CD4-positive, alpha-beta T cell treated with Interferon gamma for 1 hour (primary cell): ENCODE results near the gene ZRANB2.

Experiments
- DNase-seq: peaks from one replicate; pipeline ENCODE4 v3.0.0-alpha.2; 2020

The ZRANB2 gene

DNA sequence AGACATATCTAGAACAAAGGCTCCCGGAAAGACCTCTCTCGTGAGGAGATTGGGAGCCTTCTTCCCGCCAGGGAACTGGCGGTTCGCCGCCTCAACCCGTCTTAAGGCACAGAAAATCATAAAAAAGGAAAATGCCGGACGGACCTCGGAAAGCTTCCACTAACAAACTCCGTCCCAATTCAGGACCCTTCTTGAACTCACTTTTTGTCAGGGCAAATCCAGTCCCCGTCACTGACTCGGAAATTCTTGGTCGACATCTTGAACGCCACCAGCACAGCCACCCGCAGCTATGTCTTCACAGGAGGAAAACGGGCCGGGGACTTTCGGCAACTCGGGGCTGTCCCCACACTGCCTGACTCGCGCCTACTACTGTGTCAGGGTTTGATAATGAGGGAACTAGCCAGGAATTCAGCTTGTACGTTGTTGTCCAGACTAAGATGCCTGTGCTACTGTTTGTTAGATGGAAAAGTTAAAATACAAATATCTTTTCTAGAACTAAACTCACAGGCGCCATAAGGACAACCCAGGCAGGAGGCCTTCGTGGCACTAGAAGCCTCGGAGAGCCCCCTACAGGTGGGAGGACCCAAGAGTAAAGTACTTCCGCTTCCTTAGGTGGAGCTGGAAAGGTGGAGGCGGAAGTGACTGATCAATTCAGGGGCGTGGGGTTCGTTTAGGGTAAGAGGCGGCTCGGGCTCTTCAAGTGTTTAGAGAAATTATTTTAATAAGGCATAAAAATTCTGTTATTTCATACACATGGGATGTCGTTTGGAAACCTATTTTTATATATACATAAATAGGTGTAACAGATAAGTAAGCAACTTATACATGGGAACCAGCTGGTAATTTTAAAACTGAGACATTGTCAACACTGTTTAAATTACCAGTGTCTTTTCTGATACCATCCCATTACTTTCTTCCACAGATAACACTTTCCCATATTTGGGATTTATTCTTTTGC is at the start of gene ZRANB2:
ZRANB2 (minus strand) TSS at position 297 of the 958 bp plus-strand sequence; CDS start at position 257, 40 bp downstream.
- DNase-seq: peak; percentile 93

- DNase-seq: no peak
Observed at GRCh38 chr1:71128060-71128459, 47.2 kb upstream of the ZRANB2 start.

- no peak for DNase-seq
Observed at GRCh38 chr1:71118086-71118485, 37.3 kb upstream of the ZRANB2 start.

DNA sequence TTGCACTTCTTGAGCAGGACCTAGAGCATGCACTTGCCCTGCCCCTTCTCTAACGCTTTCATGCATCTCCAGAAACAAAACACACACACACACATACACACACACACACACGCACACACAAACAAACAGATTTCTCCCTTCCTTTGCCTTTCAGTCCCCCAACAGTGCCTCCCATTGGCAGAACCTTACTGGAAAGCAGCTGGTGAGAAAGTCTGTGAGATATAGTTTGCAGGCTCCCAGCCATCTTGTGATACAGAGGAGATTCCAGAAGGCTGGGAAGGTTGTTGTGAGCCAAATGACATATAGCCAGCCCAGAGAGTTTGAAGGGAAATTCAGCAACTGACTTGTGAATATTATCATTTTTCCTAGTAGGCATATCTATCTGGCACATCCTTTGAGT is 35.9 kb upstream of the ZRANB2 start:
- DNase-seq: no peak

DNA sequence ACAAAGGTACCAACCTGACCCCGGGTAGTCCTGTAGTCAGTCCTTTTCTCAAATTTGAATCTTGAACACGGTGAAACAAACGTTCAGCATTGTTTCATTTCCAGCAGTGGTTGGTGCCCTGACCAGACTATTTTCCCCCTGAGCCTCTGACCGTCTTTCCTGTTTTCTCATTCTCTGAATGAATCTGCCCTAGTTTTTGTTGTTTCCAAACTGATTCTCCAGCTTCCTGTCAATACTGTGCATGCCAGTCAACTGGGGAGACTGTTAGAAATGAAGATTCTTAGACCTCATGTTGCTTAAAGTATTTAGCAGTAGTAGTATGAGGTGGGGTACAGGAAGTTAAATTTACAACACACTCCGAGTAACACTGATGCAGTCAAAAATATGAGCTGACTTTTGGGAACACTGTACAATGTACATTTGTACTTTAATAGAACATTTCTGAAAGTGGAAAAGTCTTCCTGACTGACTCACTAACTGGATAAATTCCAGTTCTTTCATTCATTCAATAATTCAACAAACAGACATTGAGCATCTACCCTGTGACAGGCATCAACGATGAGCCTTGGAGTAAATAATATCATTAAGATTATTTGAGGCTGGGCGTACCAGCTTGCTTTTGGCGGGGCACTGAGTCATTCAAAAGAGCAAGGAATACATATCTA is 26.0 kb upstream of the ZRANB2 start:
- no peak for DNase-seq

DNA sequence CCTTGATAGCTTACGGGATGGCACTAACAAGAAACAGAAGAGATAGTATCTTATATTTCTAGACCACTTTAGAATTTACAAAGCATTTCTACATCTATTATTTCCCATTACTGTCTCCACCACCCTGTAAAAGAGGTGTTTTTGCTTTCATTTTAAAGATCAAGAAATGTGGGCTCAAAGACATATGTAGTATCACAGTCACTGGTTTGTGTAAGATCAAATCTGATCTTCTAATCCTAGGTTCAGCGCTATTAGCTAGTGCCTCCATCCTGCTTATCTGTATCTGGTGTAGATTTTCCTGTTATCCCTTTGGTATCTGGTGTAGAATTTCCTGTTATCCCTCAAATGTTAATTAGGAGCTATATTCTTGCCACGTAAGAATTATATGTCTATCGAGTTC is 23.6 kb upstream of the ZRANB2 start:
- no peak for DNase-seq

DNA sequence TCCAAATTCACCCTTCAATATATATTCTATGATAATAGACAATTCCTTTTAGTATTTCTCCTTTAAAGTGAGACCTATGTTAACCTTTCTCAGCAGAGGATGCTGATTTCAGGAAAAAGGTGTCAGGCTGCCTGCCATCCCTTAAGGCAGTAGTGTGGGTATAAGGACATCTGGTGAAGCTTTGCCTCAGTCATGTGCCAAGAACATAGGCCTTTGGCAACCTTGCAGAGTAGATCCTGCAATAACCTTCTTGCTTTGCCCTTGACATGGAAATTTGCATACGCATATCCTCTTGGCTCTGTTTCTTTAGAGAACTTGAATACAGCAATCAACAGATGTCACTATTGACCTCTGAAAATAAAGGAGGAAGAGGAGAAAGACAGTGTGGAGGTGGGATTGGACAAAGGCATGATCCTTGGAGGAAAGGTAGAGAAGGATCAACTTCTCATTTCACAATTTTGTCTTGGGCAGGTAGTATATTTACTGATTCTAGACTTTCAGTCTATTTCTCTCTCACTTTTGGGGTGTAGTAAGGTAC is 21.1 kb upstream of the ZRANB2 start:
- no peak for DNase-seq

DNA sequence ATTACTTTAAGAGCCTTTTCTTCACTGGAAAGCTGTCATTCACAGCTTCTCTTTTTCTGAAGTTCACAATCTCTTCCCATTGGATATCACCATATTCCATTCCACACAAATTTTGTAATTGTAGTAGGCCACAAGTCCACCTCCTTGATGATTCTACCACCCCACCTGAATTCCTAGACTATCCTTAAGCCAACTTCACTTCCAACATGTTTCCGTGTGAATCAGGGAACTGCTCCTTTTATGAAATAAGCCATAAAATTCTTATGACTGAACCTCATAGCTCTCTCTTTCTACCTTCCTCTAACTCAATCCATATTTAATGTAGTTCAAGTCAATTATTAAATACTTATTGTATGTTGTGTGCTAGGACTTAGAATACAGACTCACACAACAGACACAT is 16.6 kb upstream of the ZRANB2 start:
- DNase-seq: no peak

GRCh38 chr1:71094913-71095312 is 14.1 kb upstream of the ZRANB2 start:
- no peak for DNase-seq

DNA sequence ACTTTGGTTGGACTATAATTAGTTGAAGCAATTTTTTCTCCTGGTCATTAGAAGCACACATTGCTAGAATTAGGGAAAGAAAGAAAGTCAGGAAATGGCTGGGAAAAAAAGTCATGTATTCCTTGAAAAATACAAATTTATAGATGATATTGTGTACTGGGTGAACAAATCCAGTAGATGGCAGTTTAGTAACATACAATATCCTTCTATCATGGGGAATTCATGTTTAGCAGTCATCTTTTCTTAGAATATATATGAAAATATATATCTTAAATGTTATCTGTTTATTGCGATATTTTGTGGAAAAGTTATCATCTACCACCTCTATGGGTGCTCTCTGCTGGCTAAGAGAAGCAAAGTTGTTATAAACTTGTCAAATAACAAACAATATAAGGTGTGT is 13.1 kb upstream of the ZRANB2 start:
- no peak for DNase-seq

DNA sequence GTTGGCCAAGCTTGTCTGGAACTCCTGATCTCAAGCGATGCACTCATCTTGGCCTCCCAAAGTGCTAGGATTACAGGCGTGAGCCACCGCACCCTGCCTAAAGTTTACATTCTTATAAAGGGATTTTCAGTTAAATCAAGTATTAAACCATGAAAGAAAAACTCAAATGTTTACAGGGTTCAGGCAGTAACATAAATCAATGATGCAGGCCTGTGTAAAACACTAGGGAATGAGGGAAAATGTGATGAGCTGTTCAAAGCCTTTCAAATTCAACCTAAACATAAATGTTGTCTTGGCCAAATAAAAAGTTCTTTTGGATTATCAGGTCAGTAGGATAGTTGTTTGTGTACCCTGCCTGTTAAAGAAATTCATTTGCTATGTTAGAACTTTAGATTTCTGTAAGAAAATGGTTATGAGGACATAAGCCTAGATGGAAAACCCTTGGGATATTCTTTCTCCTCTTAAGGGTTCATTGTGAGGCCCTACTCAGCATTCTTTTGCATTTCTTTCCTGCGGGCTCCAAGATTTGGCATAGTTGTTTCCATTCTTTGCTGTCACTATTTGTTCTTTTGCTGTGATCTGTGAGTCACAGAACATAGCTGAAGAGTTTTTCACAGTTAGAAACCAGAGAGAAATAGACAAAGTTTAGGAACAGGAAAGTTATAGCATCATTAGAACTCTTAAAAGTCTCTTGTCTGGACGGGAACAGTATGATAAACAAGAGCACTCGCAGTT is 8.9 kb upstream of the ZRANB2 start:
- no peak for DNase-seq

- no peak for DNase-seq
Observed at GRCh38 chr1:71088645-71089287, 7.9 kb upstream of the ZRANB2 start.

GRCh38 chr1:71087713-71088112 is 6.9 kb upstream of the ZRANB2 start:
- no peak for DNase-seq

DNA sequence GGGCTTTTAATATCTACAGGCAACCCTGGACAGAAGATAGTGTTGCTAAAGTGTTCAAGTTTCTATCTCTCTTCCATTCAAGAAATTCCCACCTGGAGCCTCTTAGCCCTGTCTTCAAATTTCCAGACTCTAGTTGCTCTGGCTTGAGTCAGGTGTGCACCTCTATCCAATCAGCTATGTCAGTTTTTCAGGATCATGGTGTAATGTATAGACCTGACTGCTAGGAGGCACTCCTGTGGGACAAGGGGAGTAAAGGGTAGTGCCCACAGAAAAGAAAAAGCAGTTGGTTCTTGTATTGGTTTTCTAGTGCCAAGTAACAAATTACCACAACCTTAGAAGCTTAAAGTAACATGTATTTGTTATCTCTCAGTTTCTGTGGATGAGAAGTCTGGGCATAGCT is 6.2 kb upstream of the ZRANB2 start:
- DNase-seq: no peak

GRCh38 chr1:71086331-71086730 is 5.5 kb upstream of the ZRANB2 start:
- DNase-seq: no peak

DNA sequence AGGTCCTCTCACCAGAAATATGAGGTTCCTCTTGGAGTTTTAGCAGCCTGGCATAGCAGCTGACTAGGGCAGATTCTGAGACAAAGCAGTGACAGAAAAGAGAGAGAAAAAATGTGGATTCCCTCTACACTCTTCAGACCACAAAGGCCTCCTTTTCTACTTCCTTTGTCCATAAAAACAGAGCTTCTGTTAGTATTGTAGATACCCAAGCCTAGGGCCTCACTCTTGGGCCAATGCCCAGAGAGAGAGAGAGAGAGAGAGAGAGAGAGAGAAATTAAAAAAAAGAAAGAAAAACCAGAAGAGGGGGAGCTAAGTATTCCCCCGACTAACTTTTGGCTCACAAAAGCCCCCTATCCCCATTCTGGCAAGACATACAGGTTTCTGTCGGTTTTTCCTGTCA is 2.4 kb upstream of the ZRANB2 start:
- no peak for DNase-seq

DNA sequence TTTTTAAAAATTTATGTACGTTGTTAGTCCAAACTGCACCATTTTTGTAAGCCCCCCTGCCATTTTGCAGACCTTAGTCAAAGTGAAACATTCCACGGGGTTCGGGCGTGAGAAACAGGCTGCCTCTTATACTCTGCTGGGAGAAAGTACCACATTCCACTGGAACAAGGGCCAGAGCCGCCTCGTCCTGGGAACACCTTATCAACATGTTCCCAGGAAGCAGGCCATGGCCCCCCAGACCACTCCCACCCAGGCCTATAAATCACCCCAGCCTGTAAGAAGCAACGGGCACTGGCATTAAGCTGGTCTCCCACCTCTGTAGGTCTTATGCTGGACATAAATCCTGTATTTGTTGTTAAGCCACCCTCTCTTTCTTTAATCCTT is 854 bp upstream of the ZRANB2 start:
- no peak for DNase-seq

- DNase-seq: peak; percentile 2
Observed at GRCh38 chr1:71080230-71080738, 551 bp downstream of the ZRANB2 start.

DNA sequence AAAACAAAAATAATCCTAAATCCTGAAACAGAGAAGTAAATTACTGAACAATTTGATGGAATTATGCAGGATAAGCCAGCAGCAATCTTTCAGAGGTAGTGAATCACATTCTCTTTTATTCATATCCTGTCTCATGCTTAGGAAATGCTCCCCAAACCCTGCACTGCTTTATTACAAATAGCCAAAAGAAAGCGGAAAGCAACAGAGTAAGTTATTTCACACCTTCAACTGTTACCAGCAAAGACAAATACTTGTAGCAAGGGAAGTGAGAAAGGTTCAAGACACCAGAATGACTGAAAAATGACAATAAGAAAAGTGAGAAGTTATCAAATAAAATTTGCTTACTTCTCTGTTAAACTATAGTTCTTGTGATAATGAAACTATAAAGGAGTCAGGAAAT is 6.2 kb downstream of the ZRANB2 start:
- DNase-seq: no peak

- no peak for DNase-seq
Observed at GRCh38 chr1:71072273-71072672, 8.6 kb downstream of the ZRANB2 start.

- no peak for DNase-seq
Observed at GRCh38 chr1:71071720-71072119, 9.1 kb downstream of the ZRANB2 start.
